H9 (cell line): ENCODE results near the gene SSRP1. TPM values are rescaled to one million over a fixed set of nuclear protein-coding genes. Genes with fewer than 3 reads are reported as not detected.

ENCODE experiments used
- DNase-seq: peaks from one replicate; pipeline ENCODE4 v3.0.0-alpha.2; 2017
- H2AFZ ChIP-seq: one replicate; pipeline ENCODE4 v1.6.1; 2013; ENCODE audit warnings: mild to moderate bottlenecking, low read length, control low read depth, moderate library complexity
- H2AK5ac ChIP-seq: 2 replicates; pipeline ENCODE4 v1.6.1; 2013; ENCODE audit warnings: low read length, control low read depth, mixed read lengths; ENCODE audit not compliant: insufficient read length
- H2BK120ac ChIP-seq: one replicate; pipeline ENCODE4 v1.6.1; 2013; ENCODE audit warnings: low read depth, mild to moderate bottlenecking, low read length, control low read depth, inconsistent platforms; ENCODE audit not compliant: poor library complexity, severe bottlenecking
- H2BK12ac ChIP-seq: 2 replicates; pipeline ENCODE4 v1.6.1; 2013; ENCODE audit warnings: low read length, control low read depth, mixed read lengths, low read depth; ENCODE audit not compliant: insufficient read length
- H2BK15ac ChIP-seq: 2 replicates; pipeline ENCODE4 v1.6.1; 2013; ENCODE audit warnings: low read depth, low read length, control low read depth
- H2BK20ac ChIP-seq: one replicate; pipeline ENCODE4 v1.6.1; 2013; ENCODE audit warnings: low read depth, mild to moderate bottlenecking, low read length, control low read depth, inconsistent platforms; ENCODE audit not compliant: poor library complexity, severe bottlenecking
- H2BK5ac ChIP-seq: 2 replicates; pipeline ENCODE4 v1.6.1; 2013; ENCODE audit warnings: low read length, control low read depth, mixed read lengths; ENCODE audit not compliant: insufficient read length
- H3K14ac ChIP-seq: 2 replicates; pipeline ENCODE4 v1.6.1; 2013; ENCODE audit warnings: low read length, control low read depth; ENCODE audit not compliant: insufficient read depth
- H3K18ac ChIP-seq: 2 replicates; pipeline ENCODE4 v1.6.1; 2013; ENCODE audit warnings: low read depth, mild to moderate bottlenecking, mixed read lengths, low read length, control low read depth; ENCODE audit not compliant: insufficient read length
- H3K23ac ChIP-seq: 2 replicates; pipeline ENCODE4 v1.6.1; 2013; ENCODE audit warnings: low read length, control low read depth, mixed read lengths, low read depth; ENCODE audit not compliant: insufficient read length
- H3K23me2 ChIP-seq: 2 replicates; pipeline ENCODE4 v1.6.1; 2013; ENCODE audit warnings: low read depth, mild to moderate bottlenecking, mixed read lengths, low read length, control low read depth; ENCODE audit not compliant: insufficient read length, poor library complexity, severe bottlenecking
- H3K27ac ChIP-seq: 2 replicates; pipeline ENCODE4 v1.5.1; 2013; ENCODE audit warnings: low read length, control low read depth, mixed read lengths, low read depth; ENCODE audit not compliant: insufficient read length
- H3K27me3 ChIP-seq: 2 replicates; pipeline ENCODE4 v1.6.1; 2013; ENCODE audit warnings: low read length, control low read depth, inconsistent platforms; ENCODE audit not compliant: insufficient read depth
- H3K4ac ChIP-seq: 2 replicates; pipeline ENCODE4 v1.6.1; 2013; ENCODE audit warnings: low read depth, mild to moderate bottlenecking, control low read depth, inconsistent platforms, low read length, moderate library complexity
- H3K4me1 ChIP-seq: 2 replicates; pipeline ENCODE4 v1.6.1; 2013; ENCODE audit warnings: low read length, control low read depth, inconsistent platforms; ENCODE audit not compliant: insufficient read depth
- H3K4me2 ChIP-seq: 2 replicates; pipeline ENCODE4 v1.6.1; 2013; ENCODE audit warnings: low read length, control low read depth, mixed read lengths; ENCODE audit not compliant: insufficient read length, insufficient read depth
- H3K56ac ChIP-seq: 2 replicates; pipeline ENCODE4 v1.6.1; 2013; ENCODE audit warnings: low read depth, mild to moderate bottlenecking, mixed read lengths, low read length, control low read depth; ENCODE audit not compliant: insufficient read length
- H3K79me1 ChIP-seq: 2 replicates; pipeline ENCODE4 v1.6.1; 2013; ENCODE audit warnings: low read depth, mild to moderate bottlenecking, moderate library complexity, low read length, control low read depth, inconsistent platforms; ENCODE audit not compliant: insufficient read depth, poor library complexity, severe bottlenecking
- H3K79me2 ChIP-seq: 2 replicates; pipeline ENCODE4 v1.6.1; 2013; ENCODE audit warnings: low read length, control low read depth, inconsistent platforms; ENCODE audit not compliant: insufficient read depth
- H3K9ac ChIP-seq: 2 replicates; pipeline ENCODE4 v1.6.1; 2013; ENCODE audit warnings: low read length, control low read depth, mixed read lengths; ENCODE audit not compliant: insufficient read length; ENCODE audit errors: extremely low read depth
- H3K9me3 ChIP-seq: one replicate; pipeline ENCODE4 v1.6.1; 2013; ENCODE audit warnings: low read depth, low read length, inconsistent platforms; ENCODE audit not compliant: control insufficient read depth
- H3T11ph ChIP-seq: one replicate; pipeline ENCODE4 v1.6.1; 2013; ENCODE audit warnings: mild to moderate bottlenecking, low read length, control low read depth, inconsistent platforms
- H4K20me1 ChIP-seq: one replicate; pipeline ENCODE4 v1.6.1; 2013; ENCODE audit not compliant: control insufficient read depth, insufficient read length, insufficient read depth
- H4K5ac ChIP-seq: 2 replicates; pipeline ENCODE4 v1.6.1; 2013; ENCODE audit warnings: low read depth, mild to moderate bottlenecking, mixed read lengths, low read length, control low read depth; ENCODE audit not compliant: insufficient read length
- H4K8ac ChIP-seq: replicated peaks from 2 replicates; pipeline ENCODE4 v1.6.1; 2013; ENCODE audit warnings: low read length, control low read depth, mixed read lengths, low read depth; ENCODE audit not compliant: insufficient read length
- H4K91ac ChIP-seq: 2 replicates; pipeline ENCODE4 v1.6.1; 2013; ENCODE audit warnings: low read depth, mild to moderate bottlenecking, moderate library complexity, mixed read lengths, low read length, control low read depth; ENCODE audit not compliant: insufficient read length
- H3K27ac Mint-ChIP-seq, 3 experiments: 2 replicates in 2 of 3; 3 replicates in 1 of 3; pipeline ENCODE4 v1.8.0; 2020 to 2021; ENCODE audit warnings: mixed read lengths in 3 of 3, mild to moderate bottlenecking in 1 of 3, moderate library complexity in 1 of 3
- H3K27me3 Mint-ChIP-seq: 2 replicates; pipeline ENCODE4 v1.8.0; 2021; ENCODE audit warnings: low read depth, mild to moderate bottlenecking, moderate library complexity, mixed read lengths
- H3K36me3 Mint-ChIP-seq, 3 experiments: 2 replicates in 2 of 3; 3 replicates in 1 of 3; pipeline ENCODE4 v1.8.0; 2020 to 2021; ENCODE audit warnings: low read depth in 3 of 3, mixed read lengths in 3 of 3; ENCODE audit not compliant: insufficient read depth in 1 of 3
- H3K4me1 Mint-ChIP-seq, 2 experiments: 2 replicates each; pipeline ENCODE4 v1.8.0; 2020; ENCODE audit warnings: mixed read lengths in 2 of 2
- H3K4me3 Mint-ChIP-seq, 2 experiments: 2 replicates in 1 of 2; 3 replicates in 1 of 2; pipeline ENCODE4 v1.8.0; 2020 to 2021; ENCODE audit warnings: mild to moderate bottlenecking in 2 of 2, mixed read lengths in 2 of 2, moderate library complexity in 1 of 2
- H3K9me3 Mint-ChIP-seq, 2 experiments: 2 replicates in 1 of 2; 3 replicates in 1 of 2; pipeline ENCODE4 v1.8.0; 2020; ENCODE audit warnings: mild to moderate bottlenecking in 2 of 2, mixed read lengths in 2 of 2, moderate library complexity in 1 of 2
- WGBS: extraction: QIAGEN DNeasy Blood & Tissue Kit; methylation state at CpG from one replicate; pipeline ENCODE4 v1.1.7; 2013; ENCODE audit warnings: missing lambda C conversion rate, low lambda C conversion rate, mixed read lengths; ENCODE audit not compliant: insufficient read length; ENCODE audit errors: extremely low coverage; 5-methylcytosine and 5-hydroxymethylcytosine counted together
- total RNA-seq: library from RNA; stranded (reverse); gene quantifications from 2 replicates; pipeline ENCODE4 v1.2.1, GENCODE V29; 2021
- TF ChIP-seq, protein P1 (sequence below): fragments of 200-600 bp; sonication (generic); conservative IDR thresholded peaks from 3 replicates; pipeline ENCODE4 v1.8.0; 2021; ENCODE audit warnings: antibody characterized with exemption, mild to moderate bottlenecking

The SSRP1 gene
- total RNA-seq, 1 experiment from 2014 or later, result 202 TPM

DNA sequence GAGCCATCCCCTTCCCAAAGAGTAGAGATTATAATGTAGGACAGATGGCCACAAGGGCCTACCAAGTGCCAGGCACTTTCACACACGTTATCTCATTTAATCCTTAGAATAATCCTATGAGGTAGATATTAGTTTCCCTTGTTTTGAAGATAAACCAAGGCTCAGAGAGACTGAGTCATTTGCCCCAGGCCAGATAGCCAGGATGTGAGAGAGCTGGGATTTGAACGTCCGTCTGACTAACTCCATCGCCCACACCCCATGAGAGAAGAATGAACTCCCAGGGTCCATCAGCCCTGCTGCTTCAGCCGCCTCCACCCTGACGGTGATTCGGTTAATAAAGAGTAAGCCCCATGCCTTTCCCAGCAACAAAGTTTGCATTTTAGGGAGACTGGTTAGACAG, 34.6 kb upstream of the SSRP1 start:
- no CpG with 5 or more reads among the region's 7 CpGs for WGBS
- no peaks in the 10 kb centered on the region for H3K36me3 Mint-ChIP-seq
- Histone ChIP-seq H3K4me2 (no peak overlapping the region), H2BK12ac (no peak overlapping the region), H3T11ph (no peak overlapping the region), H3K27ac (no peak overlapping the region), H2BK15ac (no peak overlapping the region), H4K91ac (no peak overlapping the region), H3K4ac (no peak overlapping the region), H3K79me2 (no peaks in the 10 kb centered on the region), H2AK5ac (no peak overlapping the region), H3K14ac (no peak overlapping the region), H3K4me1 (peaks cover 4% of the 10 kb centered on the region), H3K56ac (no peak overlapping the region), H3K79me1 (no peaks in the 10 kb centered on the region), H4K5ac (no peak overlapping the region), H3K9me3 (no peaks in the 10 kb centered on the region), H2BK5ac (no peak overlapping the region), H3K23me2 (no peaks in the 10 kb centered on the region), H2AFZ (no peak overlapping the region), H3K9ac (no peak overlapping the region), H2BK20ac (no peak overlapping the region), H3K18ac (no peak overlapping the region), H3K27me3 (no peaks in the 10 kb centered on the region), H3K23ac (no peak overlapping the region), H4K8ac (no peak overlapping the region), H2BK120ac (no peak overlapping the region), H4K20me1 (no peaks in the 10 kb centered on the region)
- H3K27ac Mint-ChIP-seq, result no peak overlapping the region; a peak in 1 of 7 replicates
- H3K27me3 Mint-ChIP-seq, result peaks cover 16% of the 10 kb centered on the region
- no peak for DNase-seq
- H3K4me3 Mint-ChIP-seq, result no peak overlapping the region
- peaks cover 16% of the 10 kb centered on the region in 2 experiments for H3K4me1 Mint-ChIP-seq
- TF ChIP-seq, protein P1, sequence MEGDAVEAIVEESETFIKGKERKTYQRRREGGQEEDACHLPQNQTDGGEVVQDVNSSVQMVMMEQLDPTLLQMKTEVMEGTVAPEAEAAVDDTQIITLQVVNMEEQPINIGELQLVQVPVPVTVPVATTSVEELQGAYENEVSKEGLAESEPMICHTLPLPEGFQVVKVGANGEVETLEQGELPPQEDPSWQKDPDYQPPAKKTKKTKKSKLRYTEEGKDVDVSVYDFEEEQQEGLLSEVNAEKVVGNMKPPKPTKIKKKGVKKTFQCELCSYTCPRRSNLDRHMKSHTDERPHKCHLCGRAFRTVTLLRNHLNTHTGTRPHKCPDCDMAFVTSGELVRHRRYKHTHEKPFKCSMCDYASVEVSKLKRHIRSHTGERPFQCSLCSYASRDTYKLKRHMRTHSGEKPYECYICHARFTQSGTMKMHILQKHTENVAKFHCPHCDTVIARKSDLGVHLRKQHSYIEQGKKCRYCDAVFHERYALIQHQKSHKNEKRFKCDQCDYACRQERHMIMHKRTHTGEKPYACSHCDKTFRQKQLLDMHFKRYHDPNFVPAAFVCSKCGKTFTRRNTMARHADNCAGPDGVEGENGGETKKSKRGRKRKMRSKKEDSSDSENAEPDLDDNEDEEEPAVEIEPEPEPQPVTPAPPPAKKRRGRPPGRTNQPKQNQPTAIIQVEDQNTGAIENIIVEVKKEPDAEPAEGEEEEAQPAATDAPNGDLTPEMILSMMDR, result no peak
- no peaks in the 10 kb centered on the region for H3K9me3 Mint-ChIP-seq
